Osteoblast (primary cell): ENCODE data around the gene IER2. TPM values are rescaled to one million over a fixed set of nuclear protein-coding genes. Genes with fewer than 3 reads are reported as not detected.

Experiments used
- total RNA-seq: library from RNA; depleted of rRNA; stranded (reverse); fragments of >200 nt; gene quantifications from 2 replicates; pipeline ENCODE4 v1.2.3, GENCODE V29; 2012

IER2 gene
- total RNA-seq, 1 donor: 14.8 TPM

Other genes starting within 250 kb of the IER2 start
- 0.29 TPM in 1 of 2 replicates, not detected in the other for gene SYCE2, start 231.1 kb upstream of the IER2 start, total RNA-seq
- gene FARSA, start 216.7 kb upstream of the IER2 start, total RNA-seq: 41.0 and 47.8 TPM in 2 replicates
- gene CALR, start 211.8 kb upstream of the IER2 start, total RNA-seq: 1,685 and 1,980 TPM in 2 replicates
- gene RAD23A, start 204.5 kb upstream of the IER2 start, total RNA-seq: 80.2 and 84.0 TPM in 2 replicates
- gene GADD45GIP1, start 193.2 kb upstream of the IER2 start, total RNA-seq: 15.2 and 16.8 TPM in 2 replicates
- not detected in 2 replicates for gene DAND5, start 180.8 kb upstream of the IER2 start, total RNA-seq
- 114 and 122 TPM in 2 replicates for gene NFIX, start 154.9 kb upstream of the IER2 start, total RNA-seq
- 0.29 and 0.36 TPM in 2 replicates for gene LYL1, start 47.6 kb upstream of the IER2 start, total RNA-seq
- 18.6 and 29.7 TPM in 2 replicates for gene TRMT1, start 33.7 kb upstream of the IER2 start, total RNA-seq
- 53.9 and 62.5 TPM in 2 replicates for gene NACC1, start 32.1 kb upstream of the IER2 start, total RNA-seq
- 78.4 and 81.1 TPM in 2 replicates for gene STX10, start within 50 bp of the IER2 start, total RNA-seq